Activated T-helper 17 cell treated with anti-CD3 and anti-CD28 coated beads, Interleukin-2, amount 50 U/mL, for 72 hours (primary cell): ENCODE measurements around the gene RNGTT. TPM values are rescaled to one million over a fixed set of nuclear protein-coding genes. Genes with fewer than 3 reads are reported as not detected.
"Not testable (repeated sequence)": the region's sequence is repeated elsewhere in the genome, so short reads cannot be mapped to it uniquely, and the experiment has no call there.

Experiments used
- ATAC-seq: fragments of 150-1000 bp; cut with Tn5 transposase; replicated peaks from 2 replicates; pipeline ENCODE4 v1.10.0; 2021; ENCODE audit warnings: mild to moderate bottlenecking, moderate library complexity
- H3K27ac Mint-ChIP-seq: one replicate; pipeline ENCODE4 v1.8.0; 2022; ENCODE audit warnings: mixed read lengths
- H3K27me3 Mint-ChIP-seq: one replicate; pipeline ENCODE4 v1.8.0; 2022; ENCODE audit warnings: mixed read lengths
- H3K36me3 Mint-ChIP-seq: one replicate; pipeline ENCODE4 v1.8.0; 2022; ENCODE audit warnings: low read depth, mild to moderate bottlenecking, mixed read lengths
- H3K4me1 Mint-ChIP-seq: one replicate; pipeline ENCODE4 v1.8.0; 2022; ENCODE audit warnings: mixed read lengths
- H3K4me3 Mint-ChIP-seq: one replicate; pipeline ENCODE4 v1.8.0; 2022; ENCODE audit warnings: mild to moderate bottlenecking, mixed read lengths
- H3K9me3 Mint-ChIP-seq: one replicate; pipeline ENCODE4 v1.8.0; 2022; ENCODE audit warnings: mixed read lengths
- total RNA-seq, 2 donors: library from RNA; stranded (reverse); gene quantifications; one replicate each; pipeline ENCODE4 v1.2.3, GENCODE V29; 2022

Gene RNGTT
- total RNA-seq, 2 donors from 2014 or later = 20.9 to 23.3 TPM

DNA sequence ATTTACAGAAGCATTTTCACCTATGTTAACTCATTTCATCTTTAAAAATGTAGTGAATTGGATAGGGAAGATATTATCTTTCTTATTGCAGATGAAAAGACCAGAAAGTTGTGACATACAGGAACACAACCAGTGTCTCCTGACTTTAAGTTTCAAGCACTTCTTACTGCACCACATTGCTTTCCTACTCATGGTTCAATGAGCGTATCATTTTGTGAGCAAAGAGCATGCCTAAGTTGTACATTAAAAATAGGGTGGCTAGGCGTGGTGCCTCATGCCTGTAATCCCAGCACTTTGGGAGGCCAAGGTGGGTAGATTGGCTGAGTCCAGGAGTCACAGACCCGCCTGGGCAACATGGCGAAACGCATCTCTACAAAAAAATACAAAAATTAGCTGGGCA is 21.2 kb upstream of the RNGTT start:
- H3K36me3 Mint-ChIP-seq = no peaks in the 10 kb centered on the region
- no peak for ATAC-seq
- no peaks in the 10 kb centered on the region for H3K27me3 Mint-ChIP-seq
- H3K4me1 Mint-ChIP-seq = no peaks in the 10 kb centered on the region
- no peaks in the 10 kb centered on the region for H3K9me3 Mint-ChIP-seq
- H3K27ac Mint-ChIP-seq = peak overlapping the region; percentile 1
- H3K4me3 Mint-ChIP-seq = no peak overlapping the region

DNA sequence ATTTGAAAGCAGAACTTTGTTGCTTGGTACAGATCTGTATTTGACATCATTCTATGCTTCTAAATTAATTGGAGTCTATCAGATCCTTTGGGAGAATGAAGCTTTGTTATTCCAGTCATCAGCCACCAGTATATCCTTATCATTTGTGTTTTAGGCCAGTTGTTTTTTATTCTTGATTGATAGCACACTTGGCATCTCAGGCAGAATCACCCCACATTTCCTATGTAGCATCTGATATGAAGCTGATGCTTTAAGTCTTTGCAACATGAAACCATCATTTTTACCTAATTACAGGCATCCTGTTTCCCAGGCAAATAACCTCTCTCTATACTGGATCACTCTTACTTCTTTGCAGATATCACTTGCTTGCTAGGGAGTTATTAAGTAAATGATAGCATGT is 20.7 kb upstream of the RNGTT start:
- ATAC-seq = no peak
- no peaks in the 10 kb centered on the region for H3K36me3 Mint-ChIP-seq

DNA sequence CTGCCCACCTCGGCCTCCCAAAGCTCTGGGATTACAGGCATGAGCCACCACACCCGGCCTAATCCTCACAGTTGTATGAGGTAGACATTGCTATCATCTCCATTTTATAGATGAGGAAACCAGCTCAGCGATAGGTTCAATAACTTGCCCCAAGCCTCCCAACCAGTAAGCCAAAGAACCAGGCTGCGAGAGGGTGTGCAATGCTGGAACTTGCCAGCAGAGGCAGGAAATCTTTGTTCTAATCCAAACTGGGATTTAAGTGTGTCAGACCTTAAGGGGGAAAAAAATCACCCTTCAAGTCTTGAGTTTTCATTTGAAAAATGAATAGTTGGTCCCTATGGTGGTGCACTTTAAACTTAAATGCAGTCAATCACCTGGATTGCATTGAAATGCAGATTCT is 20.1 kb upstream of the RNGTT start:
- no peaks in the 10 kb centered on the region for H3K4me1 Mint-ChIP-seq
- no peak overlapping the region for H3K27ac Mint-ChIP-seq
- no peak for ATAC-seq
- H3K9me3 Mint-ChIP-seq = no peaks in the 10 kb centered on the region
- no peak overlapping the region for H3K4me3 Mint-ChIP-seq
- H3K36me3 Mint-ChIP-seq = no peaks in the 10 kb centered on the region
- H3K27me3 Mint-ChIP-seq = no peaks in the 10 kb centered on the region

More for the DNA sequence above, 20.7 kb upstream of the RNGTT start:
- no peaks in the 10 kb centered on the region for H3K27me3 Mint-ChIP-seq
- H3K27ac Mint-ChIP-seq = no peak overlapping the region
- no peaks in the 10 kb centered on the region for H3K9me3 Mint-ChIP-seq
- H3K4me1 Mint-ChIP-seq = no peaks in the 10 kb centered on the region
- H3K4me3 Mint-ChIP-seq = no peak overlapping the region

DNA sequence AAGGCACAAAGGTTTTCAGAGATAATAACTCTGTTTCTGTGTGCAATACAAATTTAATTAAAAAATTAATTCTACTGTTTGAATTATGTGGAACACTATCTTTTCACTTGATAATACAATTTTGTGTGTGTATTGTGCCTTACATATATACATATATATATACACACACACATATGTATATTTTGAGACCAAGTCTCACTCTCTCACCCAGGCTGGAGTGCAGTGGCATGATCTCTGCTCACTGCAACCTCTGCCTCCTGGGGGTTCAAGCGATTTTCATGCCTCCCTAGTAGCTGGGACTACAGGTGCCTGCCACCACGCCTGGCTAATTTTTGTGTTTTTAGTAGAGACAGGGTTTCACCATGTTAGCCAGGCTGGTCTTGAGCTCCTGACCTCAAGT is 19.7 kb upstream of the RNGTT start:
- H3K36me3 Mint-ChIP-seq, H3K4me3 Mint-ChIP-seq, H3K27ac Mint-ChIP-seq, H3K27me3 Mint-ChIP-seq, H3K4me1 Mint-ChIP-seq, ATAC-seq, H3K9me3 Mint-ChIP-seq: not testable (repeated sequence)

GRCh38 chr6:88982720-88983119 is 19.3 kb upstream of the RNGTT start:
- Mint-ChIP-seq H3K27ac (no peak overlapping the region), H3K4me1 (no peaks in the 10 kb centered on the region), H3K36me3 (no peaks in the 10 kb centered on the region), H3K27me3 (no peaks in the 10 kb centered on the region), H3K9me3 (no peaks in the 10 kb centered on the region), H3K4me3 (no peak overlapping the region)
- peak; percentile 99 for ATAC-seq

GRCh38 chr6:88975369-88975768 is 12.0 kb upstream of the RNGTT start:
- Mint-ChIP-seq H3K36me3 (no peaks in the 10 kb centered on the region), H3K4me3 (no peak overlapping the region), H3K27me3 (no peaks in the 10 kb centered on the region), H3K4me1 (no peaks in the 10 kb centered on the region), H3K9me3 (no peaks in the 10 kb centered on the region), H3K27ac (no peak overlapping the region)
- ATAC-seq = no peak

DNA sequence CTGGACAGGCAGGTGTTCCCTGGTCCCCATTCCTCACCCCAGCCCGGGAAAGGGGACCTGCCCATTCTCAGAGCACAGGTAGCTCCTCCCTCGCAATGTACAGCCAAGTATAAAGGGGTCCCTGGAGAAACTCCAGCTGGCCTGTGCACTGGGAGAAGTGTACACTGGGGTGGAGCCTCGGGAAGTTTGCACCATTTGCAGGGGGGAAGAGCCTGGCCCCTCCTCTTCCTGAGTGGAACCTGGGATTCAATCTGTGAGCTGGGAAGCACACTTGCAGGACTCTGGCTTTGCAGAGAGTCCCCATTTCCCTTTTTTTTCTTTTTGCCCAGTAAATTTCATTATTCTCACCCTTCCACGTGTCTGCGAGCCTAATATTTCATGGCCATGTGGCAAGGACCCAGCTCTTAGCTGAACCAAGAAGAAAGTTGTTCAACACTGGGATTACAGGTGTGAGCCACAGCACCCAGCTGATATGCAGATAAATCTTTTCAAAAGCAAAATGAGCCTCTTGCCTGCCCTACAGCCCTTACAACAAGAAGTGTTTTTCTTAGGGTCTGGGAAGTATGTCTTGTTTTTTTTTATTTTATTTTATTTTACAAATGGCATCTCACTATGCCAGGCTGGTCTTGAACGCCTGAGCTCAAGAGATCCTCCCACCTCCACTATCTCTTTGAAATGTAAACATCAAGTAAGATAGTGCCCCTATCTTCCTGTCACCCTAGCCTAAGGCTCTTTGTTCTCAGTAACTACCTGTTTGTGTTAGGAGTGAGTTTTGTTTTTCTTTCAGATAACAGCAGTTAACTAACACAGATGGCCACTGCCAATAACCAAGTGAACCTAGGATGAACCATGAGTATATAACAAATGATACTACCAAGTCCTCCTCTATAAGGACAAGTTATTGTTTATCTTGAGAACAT is 9.3 kb upstream of the RNGTT start:
- Mint-ChIP-seq H3K9me3 (no peaks in the 10 kb centered on the region), H3K4me3 (no peak overlapping the region), H3K27ac (no peak overlapping the region), H3K36me3 (no peaks in the 10 kb centered on the region), H3K4me1 (no peaks in the 10 kb centered on the region), H3K27me3 (no peaks in the 10 kb centered on the region)
- ATAC-seq = no peak

DNA sequence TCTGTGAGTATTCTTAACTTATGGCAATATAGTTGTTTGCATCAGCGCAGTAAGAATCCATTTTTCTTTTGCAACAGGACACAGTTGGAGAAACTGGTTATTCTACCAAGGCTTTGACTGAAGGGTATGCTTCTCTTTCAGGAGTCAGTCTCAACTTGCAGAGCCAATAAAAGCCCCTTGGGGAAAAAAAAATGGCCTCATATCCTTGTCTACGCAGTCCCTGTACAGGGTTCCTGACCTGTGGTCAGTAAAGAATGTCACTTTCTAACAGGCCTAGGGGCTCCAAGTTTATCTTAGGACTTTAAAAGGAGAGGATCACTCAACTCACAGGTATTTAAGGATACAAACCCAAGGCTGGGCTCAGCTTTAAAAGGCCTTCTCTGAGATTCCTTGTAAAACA is 6.9 kb upstream of the RNGTT start:
- H3K4me1 Mint-ChIP-seq = no peaks in the 10 kb centered on the region
- H3K9me3 Mint-ChIP-seq = no peaks in the 10 kb centered on the region
- no peak overlapping the region for H3K4me3 Mint-ChIP-seq
- H3K36me3 Mint-ChIP-seq = no peaks in the 10 kb centered on the region
- H3K27me3 Mint-ChIP-seq = no peaks in the 10 kb centered on the region
- no peak overlapping the region for H3K27ac Mint-ChIP-seq
- ATAC-seq = no peak

DNA sequence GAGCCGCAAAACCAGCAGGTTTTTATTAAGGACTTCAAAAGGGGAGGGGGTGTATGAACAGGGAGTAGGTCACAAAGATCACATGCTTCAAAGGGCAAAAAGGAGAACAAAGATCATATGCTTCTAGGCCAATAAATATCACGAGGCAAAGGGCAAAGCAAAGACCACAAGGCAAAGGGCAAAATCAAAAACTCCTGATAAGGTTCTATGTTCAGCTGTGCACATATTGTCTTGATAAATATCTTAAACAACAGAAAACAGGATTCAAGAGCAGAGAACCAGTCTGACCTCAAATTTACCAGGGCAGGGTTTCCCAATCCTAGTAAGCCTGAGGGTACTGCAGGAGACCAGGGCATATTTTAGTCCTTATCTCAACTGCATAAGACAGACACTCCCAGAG is 5.8 kb upstream of the RNGTT start:
- not testable (repeated sequence) for H3K27me3 Mint-ChIP-seq, H3K36me3 Mint-ChIP-seq, H3K27ac Mint-ChIP-seq, H3K4me1 Mint-ChIP-seq, ATAC-seq, H3K9me3 Mint-ChIP-seq, H3K4me3 Mint-ChIP-seq

DNA sequence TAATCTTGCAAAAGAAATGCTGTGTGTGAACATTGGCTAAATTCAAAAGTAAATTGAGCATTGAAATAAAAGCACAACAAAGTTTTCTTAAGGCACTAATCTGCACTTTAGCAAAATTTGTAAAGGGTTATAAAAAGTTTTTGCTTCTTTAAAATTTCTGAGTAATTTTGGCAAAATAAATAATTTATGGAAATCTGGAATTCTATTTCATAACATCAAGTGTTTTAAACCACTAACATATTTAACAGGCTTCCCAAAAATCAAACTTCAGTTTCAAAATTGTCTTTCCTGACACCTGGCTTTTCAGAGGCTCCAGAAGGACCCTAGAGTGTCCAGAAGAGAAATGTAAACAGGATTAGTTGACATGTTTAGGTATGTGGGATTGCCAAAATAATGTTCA is 4.5 kb upstream of the RNGTT start:
- no peak for ATAC-seq
- H3K4me3 Mint-ChIP-seq = no peak overlapping the region

GRCh38 chr6:88965691-88966090 is 2.3 kb upstream of the RNGTT start:
- Mint-ChIP-seq H3K4me3 (peak overlapping the region; percentile 100), H3K36me3 (peaks cover 8% of the 10 kb centered on the region), H3K27me3 (no peaks in the 10 kb centered on the region), H3K9me3 (no peaks in the 10 kb centered on the region), H3K4me1 (no peaks in the 10 kb centered on the region), H3K27ac (no peak overlapping the region)
- ATAC-seq = no peak

More for the DNA sequence above, 4.5 kb upstream of the RNGTT start:
- H3K4me1 Mint-ChIP-seq = no peaks in the 10 kb centered on the region
- H3K9me3 Mint-ChIP-seq = no peaks in the 10 kb centered on the region
- no peaks in the 10 kb centered on the region for H3K27me3 Mint-ChIP-seq
- no peak overlapping the region for H3K27ac Mint-ChIP-seq
- H3K36me3 Mint-ChIP-seq = peaks cover 8% of the 10 kb centered on the region

- ATAC-seq = no peak
- H3K27ac Mint-ChIP-seq = peak overlapping the region; percentile 99
- peak overlapping the region; percentile 100 for H3K4me3 Mint-ChIP-seq
- peaks cover 8% of the 10 kb centered on the region for H3K36me3 Mint-ChIP-seq
- H3K4me1 Mint-ChIP-seq = peaks cover 6% of the 10 kb centered on the region
- H3K27me3 Mint-ChIP-seq = no peaks in the 10 kb centered on the region
- H3K9me3 Mint-ChIP-seq = no peaks in the 10 kb centered on the region
Measured at GRCh38 chr6:88964509-88964908, 1.1 kb upstream of the RNGTT start.

DNA sequence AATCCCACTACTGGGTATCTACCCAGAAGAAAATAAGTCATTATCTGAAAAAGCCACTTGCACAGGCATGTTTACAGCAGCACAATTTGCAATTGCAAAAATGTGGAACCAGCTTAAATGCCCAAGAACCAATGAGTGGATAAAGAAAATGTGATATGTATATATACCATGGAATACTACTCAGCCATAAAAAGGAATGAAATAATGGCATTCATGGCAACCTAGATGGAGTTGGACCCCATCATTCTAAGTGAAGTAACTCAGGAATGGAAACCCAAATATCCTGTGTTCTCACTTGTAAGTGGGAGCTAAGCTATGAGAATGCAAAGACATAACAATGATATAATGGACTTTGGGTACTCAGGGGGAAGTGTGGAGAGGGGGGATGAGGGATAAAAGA is 4.6 kb downstream of the RNGTT start:
- no peaks in the 10 kb centered on the region for H3K27me3 Mint-ChIP-seq
- no peak overlapping the region for H3K27ac Mint-ChIP-seq
- no peak overlapping the region for H3K4me3 Mint-ChIP-seq
- H3K36me3 Mint-ChIP-seq = peaks cover 14% of the 10 kb centered on the region
- H3K4me1 Mint-ChIP-seq = peaks cover 25% of the 10 kb centered on the region
- H3K9me3 Mint-ChIP-seq = no peaks in the 10 kb centered on the region
- no peak for ATAC-seq

GRCh38 chr6:88953550-88954386 is 9.7 kb downstream of the RNGTT start:
- Mint-ChIP-seq H3K4me3 (no peak overlapping the region), H3K27ac (no peak overlapping the region), H3K9me3 (no peaks in the 10 kb centered on the region), H3K4me1 (peaks cover 35% of the 10 kb centered on the region), H3K27me3 (no peaks in the 10 kb centered on the region), H3K36me3 (peaks cover 28% of the 10 kb centered on the region)
- no peak for ATAC-seq
